GM12878 (cell line): Measurements from ENCODE around the gene ING5. TPM values are rescaled to one million over a fixed set of nuclear protein-coding genes. Genes with fewer than 3 reads are reported as not detected.

ENCODE experiments used
- ATAC-seq: fragments of 200-7000 bp; cut with Tn5 transposase; 3 replicates; pipeline ENCODE4 v1.9.1; 2020; ENCODE audit warnings: mild to moderate bottlenecking, moderate library complexity
- BruUV-seq: library from RNA; stranded (reverse); fragments of 400-500 nt; replicated peaks from 2 replicates; lab custom pipeline; 2021; lab: Mats Ljungman, UMichigan
- CTCF ChIA-PET: fragments of 300-600 bp; sonication (Branson Sonifier 250); formaldehyde crosslinking; extraction: SDS; loops from one replicate; lab custom pipeline; 2021; ENCODE audit warnings: inconsistent platforms; lab: Yijun Ruan, JAX
- POLR2A ChIA-PET: fragments of 350-600 bp; formaldehyde crosslinking; extraction: SDS; loops from one replicate; lab custom pipeline; 2021; ENCODE audit warnings: inconsistent platforms; lab: Charles Lee
- RAD21 ChIA-PET: fragments of 300-600 bp; sonication (Branson Sonifier 250); formaldehyde crosslinking; loops from one replicate; lab custom pipeline; 2023; ENCODE audit warnings: antibody characterized with exemption; ENCODE audit not compliant: unreplicated experiment; lab: Charles Lee
- SMC1A ChIA-PET: fragments of 300-600 bp; sonication (Branson Sonifier 250); formaldehyde crosslinking; loops from one replicate; lab custom pipeline; 2023; ENCODE audit not compliant: unreplicated experiment, uncharacterized antibody; lab: Charles Lee
- DNase-seq: peaks from one replicate; pipeline ENCODE4 v3.0.0-alpha.2; 2011; ENCODE audit warnings: low read depth, low spot score
- FAIRE-seq: peaks from 3 replicates; lab custom pipeline; 2011; peaks lifted over from hg19 to GRCh38; lab: Jason Lieb, UNC
- H2AFZ ChIP-seq: 2 replicates; pipeline ENCODE4 v1.6.0; 2011; ENCODE audit warnings: low read depth, low read length, control low read depth; ENCODE audit not compliant: control insufficient read depth
- H3K27ac ChIP-seq: 2 replicates; pipeline ENCODE4 v1.5.1; 2011; ENCODE audit warnings: control low read depth; ENCODE audit not compliant: control insufficient read depth, insufficient read depth
- H3K27me3 ChIP-seq, 2 experiments: replicated peaks in 1 of 2; 2 replicates each; pipeline versions ENCODE4 v1.6.0 to v1.6.1; 2011; ENCODE audit warnings: low read length in 1 of 2; ENCODE audit not compliant: control insufficient read depth in 2 of 2, insufficient read depth in 2 of 2
- H3K36me3 ChIP-seq, 2 experiments: 2 replicates each; pipeline ENCODE4 v1.5.1; 2011; ENCODE audit warnings: low read length in 1 of 2; ENCODE audit not compliant: control insufficient read depth in 2 of 2, insufficient read depth in 2 of 2
- H3K4me1 ChIP-seq: 2 replicates; pipeline ENCODE4 v1.6.1; 2011; ENCODE audit warnings: mild to moderate bottlenecking, low read length, moderate library complexity, mixed read lengths; ENCODE audit not compliant: control insufficient read depth, insufficient read depth
- H3K4me2 ChIP-seq: 2 replicates; pipeline ENCODE4 v1.6.0; 2011; ENCODE audit warnings: control low read depth; ENCODE audit not compliant: control insufficient read depth, insufficient read depth
- H3K4me3 ChIP-seq: fragments of 200-600 bp; sonication (generic); 2 replicates; pipeline ENCODE4 v1.5.1; 2016
- H3K79me2 ChIP-seq: 2 replicates; pipeline ENCODE4 v1.6.0; 2011; ENCODE audit warnings: low read length; ENCODE audit not compliant: control insufficient read depth, insufficient read depth
- H3K9ac ChIP-seq: 2 replicates; pipeline ENCODE4 v1.8.0; 2011; ENCODE audit warnings: low read length, control low read depth, mixed read lengths; ENCODE audit not compliant: control insufficient read depth, insufficient read depth
- H3K9me3 ChIP-seq: replicated peaks from 3 replicates; pipeline ENCODE4 v1.5.1; 2011; ENCODE audit warnings: mild to moderate bottlenecking, low read length; ENCODE audit not compliant: control insufficient read depth, insufficient read depth
- H4K20me1 ChIP-seq: 2 replicates; pipeline ENCODE4 v1.6.0; 2011; ENCODE audit not compliant: control insufficient read depth, insufficient read depth
- BCL3 ChIP-seq: IDR thresholded peaks from 2 replicates; pipeline ENCODE4 v1.6.1; 2011; ENCODE audit warnings: borderline replicate concordance, low read depth, mild to moderate bottlenecking, moderate library complexity, low read length; ENCODE audit not compliant: insufficient read depth, poor library complexity, severe bottlenecking
- CHD4 ChIP-seq: fragments of 200-600 bp; sonication (generic); IDR thresholded peaks from 2 replicates; pipeline ENCODE4 v1.6.1; 2016; ENCODE audit warnings: mild to moderate bottlenecking
- FOXM1 ChIP-seq: IDR thresholded peaks from 2 replicates; pipeline ENCODE4 v1.6.1; 2012; ENCODE audit warnings: low read depth, mild to moderate bottlenecking, inconsistent platforms, low read length, moderate library complexity
- MTA2 ChIP-seq: fragments of 450-650 bp; IDR thresholded peaks from 2 replicates; pipeline ENCODE4 v1.6.1; 2016; ENCODE audit warnings: low read depth, mild to moderate bottlenecking, moderate library complexity
- MYC ChIP-seq: IDR thresholded peaks from 2 replicates; pipeline ENCODE4 v1.6.1; 2011; ENCODE audit warnings: mild to moderate bottlenecking, low read length, moderate library complexity, inconsistent platforms; ENCODE audit not compliant: insufficient read depth, insufficient replicate concordance, insufficient read length, severe bottlenecking
- NFYB ChIP-seq: IDR thresholded peaks from 2 replicates; pipeline ENCODE4 v1.6.1; 2011; ENCODE audit warnings: low read depth, mild to moderate bottlenecking, low read length, improper control_type of control experiment, moderate library complexity; ENCODE audit not compliant: insufficient read depth
- NKRF ChIP-seq: fragments of 450-650 bp; conservative IDR thresholded peaks from 2 replicates; pipeline ENCODE4 v1.6.1; 2017; ENCODE audit warnings: mild to moderate bottlenecking, moderate library complexity
- NR2C1 ChIP-seq: fragments of 450-650 bp; IDR thresholded peaks from 2 replicates; pipeline ENCODE4 v1.6.1; 2017; ENCODE audit warnings: antibody characterized with exemption, mild to moderate bottlenecking, moderate library complexity
- POLR2A ChIP-seq: IDR thresholded peaks from 2 replicates; pipeline ENCODE4 v1.6.1; 2011; ENCODE audit warnings: low read depth, mild to moderate bottlenecking, low read length
- SRF ChIP-seq, 2 experiments: IDR thresholded peaks; 2 replicates each; pipeline ENCODE4 v1.6.1; 2011; ENCODE audit warnings: low read depth in 2 of 2, low read length in 2 of 2, mild to moderate bottlenecking in 1 of 2, moderate library complexity in 1 of 2
- TARDBP ChIP-seq: IDR thresholded peaks from 2 replicates; pipeline ENCODE4 v1.6.1; 2016; ENCODE audit warnings: borderline replicate concordance
- ZBTB40 ChIP-seq: fragments of 450-650 bp; IDR thresholded peaks from 2 replicates; pipeline ENCODE4 v1.6.1; 2016; ENCODE audit warnings: mild to moderate bottlenecking, moderate library complexity, borderline replicate concordance
- WGBS: methylation state at CpG from one replicate; pipeline ENCODE4 v1.1.6; 2016; ENCODE audit warnings: low lambda C conversion rate; ENCODE audit not compliant: insufficient replicate concordance, insufficient coverage; ENCODE audit errors: missing lambda C conversion rate; 5-methylcytosine and 5-hydroxymethylcytosine counted together
- in situ Hi-C: fragments of 300-500 bp; cut with MboI; formaldehyde crosslinking; loops from 9 replicates; pipeline ENCODE4 v1.14.3; 2018; ENCODE audit warnings: mixed read lengths
- intact Hi-C: fragments of 100-400 bp; cut with micrococcal nuclease; formaldehyde crosslinking; loops from one replicate; pipeline ENCODE4 v1.14.2; 2022; ENCODE audit not compliant: unreplicated experiment
- polyA plus RNA-seq, 11 experiments: library from polyadenylated mRNA; depleted of rRNA in 4 of 11; unstranded in 6 of 11; stranded (reverse) in 5 of 11; fragments of >200 nt; fragmentation: Nextera tagmentation in 4 of 11; fragmentation: Illumina TruSeq in 1 of 11; extraction: Ambion mirVana in 4 of 11; extraction: Trizol in 1 of 11; gene quantifications; 1 replicate in 1 of 11; 2 replicates in 10 of 11; pipeline versions ENCODE4 v1.2.1 to v1.2.3, GENCODE V29; 2011 to 2016; ENCODE audit warnings: inconsistent platforms in 2 of 11, missing spikeins in 2 of 11, low read depth in 1 of 11
- total RNA-seq, 4 experiments: library from RNA; depleted of rRNA in 3 of 4; stranded (reverse); fragments of >200 nt in 3 of 4; fragmentation: Illumina TruSeq in 1 of 4; extraction: Trizol in 1 of 4; gene quantifications; 2 replicates each; pipeline versions ENCODE4 v1.2.1 to v1.2.3, GENCODE V29; 2013 to 2021
- TF ChIP-seq, protein P1 (sequence below): fragments of 450-650 bp; IDR thresholded peaks from 2 replicates; pipeline ENCODE4 v1.6.1; 2016; ENCODE audit warnings: mild to moderate bottlenecking

The ING5 gene
- total and polyA plus RNA-seq, 10 of the 15 experiments (the other 5 are each of a cell fraction or from before 2014, with no cell fraction given) = 10.0 to 46.1 (median 27.2) TPM

- no peak for FAIRE-seq
Observed at GRCh38 chr2:241719093-241719492, 17.3 kb downstream of the ING5 start.

More at GRCh38 chr2:241719093-241719492, 17.3 kb downstream of the ING5 start:
- ChIA-PET CTCF (no interaction called here), SMC1A (no interaction called here), RAD21 (no interaction called here), POLR2A (no interaction called here)
- Histone ChIP-seq H3K4me3 (no peak overlapping the region), H4K20me1 (no peaks in the 10 kb centered on the region), H3K27ac (no peak overlapping the region), H2AFZ (no peak overlapping the region), H3K27me3 (no peaks in the 10 kb centered on the region), H3K4me1 (no peaks in the 10 kb centered on the region), H3K79me2 (no peaks in the 10 kb centered on the region), H3K36me3 (peaks cover 14 to 25% of the 10 kb centered on the region in 2 experiments; a peak in 3 of 4 replicates), H3K9ac (no peak overlapping the region), H3K9me3 (peaks cover 19% of the 10 kb centered on the region; the same call in 2 of the 3 replicates), H3K4me2 (no peak overlapping the region)
- TF ChIP-seq ZBTB40 (no peak), FOXM1 (no peak), BCL3 (no peak), MTA2 (no peak), POLR2A (no peak), SRF (IDR thresholded peaks at IDR 0.05; ENCODE audit: low read depth in 2 of 2, low read length in 2 of 2) (no peak), NKRF (no peak), CHD4 (no peak), MYC (no peak), NR2C1 (no peak), TARDBP (no peak), NFYB (no peak)
- TF ChIP-seq, protein P1, sequence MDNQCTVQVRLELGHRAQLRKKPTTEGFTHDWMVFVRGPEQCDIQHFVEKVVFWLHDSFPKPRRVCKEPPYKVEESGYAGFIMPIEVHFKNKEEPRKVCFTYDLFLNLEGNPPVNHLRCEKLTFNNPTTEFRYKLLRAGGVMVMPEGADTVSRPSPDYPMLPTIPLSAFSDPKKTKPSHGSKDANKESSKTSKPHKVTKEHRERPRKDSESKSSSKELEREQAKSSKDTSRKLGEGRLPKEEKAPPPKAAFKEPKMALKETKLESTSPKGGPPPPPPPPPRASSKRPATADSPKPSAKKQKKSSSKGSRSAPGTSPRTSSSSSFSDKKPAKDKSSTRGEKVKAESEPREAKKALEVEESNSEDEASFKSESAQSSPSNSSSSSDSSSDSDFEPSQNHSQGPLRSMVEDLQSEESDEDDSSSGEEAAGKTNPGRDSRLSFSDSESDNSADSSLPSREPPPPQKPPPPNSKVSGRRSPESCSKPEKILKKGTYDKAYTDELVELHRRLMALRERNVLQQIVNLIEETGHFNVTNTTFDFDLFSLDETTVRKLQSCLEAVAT = no peak
- intact Hi-C loops (no loop called here), in situ Hi-C loops (no loop called here)
- BruUV-seq = no TSS peak
- ATAC-seq = no peak
- DNase-seq = no peak
- WGBS = 91% methylated on average over 16 of the region's 16 CpGs
